ENCODE results near the gene TBC1D5.
"Not testable (repeated sequence)": the region's sequence is repeated elsewhere in the genome, so short reads cannot be mapped to it uniquely, and the experiment has no call there.

The TBC1D5 gene

GRCh38 chr3:17412950-17413530 is 329.4 kb downstream of the TBC1D5 start:
- FAIRE-seq (peak; percentile 39), DNase-seq (ENCODE audit: low spot score) (peak; percentile 17)

GRCh38 chr3:17411157-17411877 is 331.1 kb downstream of the TBC1D5 start:
- DNase-seq (ENCODE audit: low spot score) (no peak), FAIRE-seq (no peak)

DNA sequence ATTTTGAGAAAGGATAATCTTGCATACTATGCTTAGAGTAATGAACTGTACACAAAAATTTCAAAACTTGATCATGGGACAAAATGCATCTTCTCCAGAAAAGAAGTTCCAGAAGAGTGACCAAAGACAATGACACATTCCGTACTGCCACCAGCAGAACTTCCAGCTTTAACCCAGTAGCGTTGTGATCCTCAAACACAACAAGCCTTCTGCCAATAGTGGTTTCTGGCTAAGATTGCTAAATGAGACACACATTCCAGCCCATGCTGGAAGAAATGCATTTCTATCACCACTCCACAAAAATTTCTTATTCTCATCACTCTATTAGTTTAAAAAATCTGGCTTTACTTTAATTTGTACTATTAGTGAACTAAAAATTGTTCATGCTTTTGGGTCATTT is 334.9 kb downstream of the TBC1D5 start:
- no peak for FAIRE-seq
- DNase-seq (ENCODE audit: low spot score) = no peak

- FAIRE-seq (no peak), DNase-seq (ENCODE audit: low spot score) (no peak)
Measured at GRCh38 chr3:17404548-17404947, 337.9 kb downstream of the TBC1D5 start.

GRCh38 chr3:17402442-17402841 is 340.0 kb downstream of the TBC1D5 start:
- DNase-seq (ENCODE audit: low spot score) (no peak), FAIRE-seq (no peak)

GRCh38 chr3:17401912-17402311 is 340.5 kb downstream of the TBC1D5 start:
- no peak for DNase-seq (ENCODE audit: low spot score)
- FAIRE-seq = no peak

DNA sequence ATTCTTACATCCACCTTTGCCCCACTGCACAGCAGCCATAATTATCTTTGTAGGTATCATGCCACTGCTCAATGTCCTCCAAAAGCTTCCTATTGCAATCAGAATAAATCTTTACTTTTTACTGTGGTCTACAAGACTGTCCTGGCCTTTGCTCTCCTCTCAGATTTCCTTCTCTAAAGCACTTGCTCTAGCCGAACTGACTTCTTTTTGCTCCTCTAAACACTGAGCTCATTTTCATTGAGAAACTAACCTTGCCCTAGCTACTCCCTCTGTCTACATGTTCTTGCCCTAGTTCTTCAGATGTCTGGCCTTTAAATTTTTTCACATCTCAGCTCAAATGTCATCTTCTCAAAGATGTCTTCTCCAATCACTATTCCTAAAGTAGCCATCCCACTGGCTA is 342.8 kb downstream of the TBC1D5 start:
- FAIRE-seq = no peak
- DNase-seq (ENCODE audit: low spot score) = no peak

GRCh38 chr3:17398959-17399551 is 343.4 kb downstream of the TBC1D5 start:
- FAIRE-seq = no peak
- DNase-seq (ENCODE audit: low spot score) = no peak

DNA sequence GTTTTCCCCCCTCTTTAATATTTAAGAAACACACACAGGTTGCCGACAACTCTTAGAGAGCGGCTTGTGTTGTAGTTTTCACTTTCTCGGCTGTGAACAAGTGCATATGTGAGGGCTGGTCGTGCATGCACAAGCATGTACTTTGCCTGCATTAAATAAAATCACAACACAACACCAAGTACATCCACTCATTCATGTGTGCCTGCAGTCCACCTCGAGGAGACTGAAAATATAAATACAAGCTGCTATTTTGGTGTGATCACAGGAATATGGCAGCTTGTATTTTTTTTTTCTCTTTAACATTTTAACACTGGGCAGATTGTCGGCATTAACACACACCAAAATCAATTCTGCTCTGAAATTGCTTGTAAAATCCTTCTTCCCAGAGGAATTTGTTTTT is 346.4 kb downstream of the TBC1D5 start:
- DNase-seq (ENCODE audit: low spot score) (no peak), FAIRE-seq (no peak)

DNA sequence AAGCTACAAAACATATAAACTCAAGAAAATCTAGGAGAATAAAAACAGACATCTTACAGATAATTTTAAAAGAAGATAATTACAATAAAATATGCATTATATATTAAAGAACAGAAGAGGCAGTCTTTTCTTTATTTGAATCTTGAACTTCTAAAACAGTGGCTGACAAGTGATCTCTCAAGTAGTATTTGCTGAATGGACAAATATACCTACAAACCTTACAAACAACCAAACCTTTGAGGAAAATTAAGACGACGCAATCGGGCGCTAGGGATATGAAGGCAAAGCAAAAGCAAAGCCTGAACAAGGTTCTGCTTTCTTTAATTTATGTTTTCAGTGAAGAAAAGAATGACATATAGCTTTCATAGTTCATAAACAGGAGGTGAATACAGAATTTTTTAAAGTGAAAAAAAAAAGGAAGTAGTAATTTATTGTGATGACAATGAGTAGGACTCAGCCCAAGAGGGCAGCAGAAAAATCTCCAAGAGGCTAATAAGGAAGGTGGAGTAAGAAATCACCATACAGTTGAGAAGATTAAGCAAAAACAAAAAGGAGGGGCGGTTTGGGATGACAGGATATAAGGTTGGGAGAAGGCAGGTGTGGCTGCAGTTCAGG is 347.8 kb downstream of the TBC1D5 start:
- no peak for FAIRE-seq
- no peak for DNase-seq (ENCODE audit: low spot score)

DNA sequence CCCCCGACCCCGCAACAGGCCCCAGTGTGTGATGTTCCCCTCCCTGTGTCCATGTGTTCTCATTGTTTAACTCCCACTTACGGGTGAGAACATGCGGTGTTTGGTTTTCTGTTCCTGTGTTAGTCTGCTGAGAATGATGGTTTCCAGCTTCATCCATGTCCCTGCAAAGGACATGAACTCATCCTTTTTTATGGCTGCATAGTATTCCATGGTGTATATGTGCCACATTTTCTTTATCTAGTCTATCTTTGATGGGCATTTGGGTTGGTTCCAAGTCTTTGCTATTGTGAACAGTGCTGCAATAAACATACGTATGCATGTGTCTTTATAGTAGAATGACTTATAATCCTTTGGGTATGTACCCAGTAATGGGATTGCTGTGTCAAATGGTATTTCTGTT is 349.9 kb downstream of the TBC1D5 start:
- FAIRE-seq; DNase-seq (ENCODE audit: low spot score): not testable (repeated sequence)

- FAIRE-seq = no peak
- DNase-seq (ENCODE audit: low spot score) = no peak
Measured at GRCh38 chr3:17390785-17391184, 351.6 kb downstream of the TBC1D5 start.

GRCh38 chr3:17387108-17387507 is 355.3 kb downstream of the TBC1D5 start:
- DNase-seq (ENCODE audit: low spot score) = no peak
- FAIRE-seq = no peak

GRCh38 chr3:17386432-17386831 is 356.0 kb downstream of the TBC1D5 start:
- no peak for FAIRE-seq

GRCh38 chr3:17384567-17385296 is 357.7 kb downstream of the TBC1D5 start:
- FAIRE-seq (peak; percentile 40), DNase-seq (ENCODE audit: low spot score) (peak; percentile 18)

More at GRCh38 chr3:17386432-17386831, 356.0 kb downstream of the TBC1D5 start:
- DNase-seq (ENCODE audit: low spot score) = no peak

DNA sequence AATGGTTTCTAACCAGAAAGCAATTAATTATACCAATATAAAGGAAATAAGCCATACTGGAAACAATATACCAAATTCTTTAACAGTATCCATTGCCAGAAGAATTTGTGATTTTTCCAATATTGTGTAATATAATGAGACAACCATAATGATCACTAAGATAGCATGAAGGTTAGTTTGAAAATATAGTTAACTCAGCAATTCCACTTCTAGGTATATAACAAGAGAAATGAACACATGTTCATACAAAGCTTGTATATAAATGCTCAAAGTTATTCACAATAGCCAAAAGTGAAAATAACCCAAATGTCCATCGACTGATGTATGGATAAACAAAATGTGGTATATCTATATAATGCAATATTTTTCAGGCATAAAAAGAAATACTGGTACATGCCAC is 369.1 kb downstream of the TBC1D5 start:
- FAIRE-seq (no peak), DNase-seq (ENCODE audit: low spot score) (no peak)

DNA sequence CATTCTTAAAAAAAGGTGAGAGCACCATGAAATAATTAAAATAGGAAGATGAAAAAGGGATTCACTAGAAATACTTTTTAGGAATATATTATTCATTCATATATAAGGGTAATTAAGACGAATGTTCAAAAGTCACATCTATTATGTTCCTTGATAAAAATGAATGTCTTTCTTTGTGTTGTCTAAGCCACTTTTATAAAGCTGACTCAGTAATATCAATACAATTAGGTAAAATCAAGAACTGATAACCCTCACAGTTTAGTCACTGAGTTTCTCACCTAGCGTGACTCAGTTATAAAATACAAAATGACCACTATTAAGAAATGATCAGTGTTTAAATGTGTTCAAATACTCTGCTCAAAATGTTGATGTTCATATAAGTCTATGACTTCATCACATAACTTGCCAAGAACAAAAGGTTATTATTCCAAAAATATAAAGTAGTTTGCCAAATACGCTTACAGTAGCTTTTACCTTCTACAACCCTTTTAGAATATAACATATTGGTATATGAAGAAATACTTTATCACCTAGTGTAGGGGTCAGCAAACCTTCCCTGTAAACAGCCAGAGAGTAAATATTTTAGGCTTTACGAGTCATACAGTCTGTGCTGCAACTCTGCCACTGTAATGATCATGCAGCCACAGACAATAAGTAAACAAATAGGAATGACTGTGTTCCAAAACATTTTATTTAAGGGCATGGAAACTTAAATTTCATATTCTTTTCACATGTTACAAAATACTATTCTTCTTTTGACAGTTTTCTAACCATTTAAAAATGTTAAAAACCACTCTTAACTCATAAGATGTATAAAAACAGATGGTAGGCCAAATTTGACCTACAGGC is 369.8 kb downstream of the TBC1D5 start:
- no peak for DNase-seq (ENCODE audit: low spot score)
- no peak for FAIRE-seq

- no peak for FAIRE-seq
Measured at GRCh38 chr3:17369973-17370372, 372.5 kb downstream of the TBC1D5 start.

GRCh38 chr3:17367171-17367570 is 375.3 kb downstream of the TBC1D5 start:
- DNase-seq (ENCODE audit: low spot score) = no peak
- FAIRE-seq = no peak

More at GRCh38 chr3:17369973-17370372, 372.5 kb downstream of the TBC1D5 start:
- no peak for DNase-seq (ENCODE audit: low spot score)

GRCh38 chr3:17360991-17361390 is 381.4 kb downstream of the TBC1D5 start:
- FAIRE-seq (no peak), DNase-seq (ENCODE audit: low spot score) (no peak)

GRCh38 chr3:17359911-17360310 is 382.5 kb downstream of the TBC1D5 start:
- no peak for FAIRE-seq
- DNase-seq (ENCODE audit: low spot score) = no peak
